GM18907 (cell line): Measurements from ENCODE around the gene BRD9.
"Not testable (repeated sequence)": the region's sequence is repeated elsewhere in the genome, so short reads cannot be mapped to it uniquely, and the experiment has no call there.

ENCODE experiments used
- ATAC-seq: cut with Tn5 transposase; IDR thresholded peaks from one replicate; pipeline ENCODE4 v1.9.1; 2021; ENCODE audit warnings: mild to moderate bottlenecking, moderate library complexity; ENCODE audit not compliant: unreplicated experiment

BRD9 gene

GRCh38 chr5:892394-893136 is at the start of gene BRD9, which contains the start of gene TRIP13:
BRD9 (minus strand) TSS chr5:892801; CDS start chr5:892657, 144 bp downstream.
TRIP13 (plus strand) TSS chr5:892884; CDS start chr5:892999, 115 bp downstream.
- ATAC-seq = peak; percentile 93

- not testable (repeated sequence) for ATAC-seq
Observed at GRCh38 chr5:940741-941140, 48.1 kb upstream of the BRD9 start.

- no peak for ATAC-seq
Observed at GRCh38 chr5:939368-939767, 46.8 kb upstream of the BRD9 start.

- no peak for ATAC-seq
Observed at GRCh38 chr5:937151-937924, 44.7 kb upstream of the BRD9 start.

- ATAC-seq = no peak
Observed at GRCh38 chr5:936149-937144, 43.8 kb upstream of the BRD9 start.

GRCh38 chr5:935510-936084 is 43.0 kb upstream of the BRD9 start:
- ATAC-seq = no peak

- not testable (repeated sequence) for ATAC-seq
Observed at GRCh38 chr5:934381-934967, 41.9 kb upstream of the BRD9 start.

GRCh38 chr5:933951-934350 is 41.4 kb upstream of the BRD9 start:
- not testable (repeated sequence) for ATAC-seq

GRCh38 chr5:933251-933861 is 40.8 kb upstream of the BRD9 start:
- no peak for ATAC-seq

- ATAC-seq = no peak
Observed at GRCh38 chr5:932628-933250, 40.1 kb upstream of the BRD9 start.

- ATAC-seq = no peak
Observed at GRCh38 chr5:932151-932627, 39.6 kb upstream of the BRD9 start.

GRCh38 chr5:931570-932145 is 39.1 kb upstream of the BRD9 start:
- no peak for ATAC-seq

GRCh38 chr5:930866-931265 is 38.3 kb upstream of the BRD9 start:
- ATAC-seq = no peak

GRCh38 chr5:929596-929995 is 37.0 kb upstream of the BRD9 start:
- ATAC-seq = no peak

GRCh38 chr5:929182-929581 is 36.6 kb upstream of the BRD9 start:
- not testable (repeated sequence) for ATAC-seq

- no peak for ATAC-seq
Observed at GRCh38 chr5:927172-928015, 34.8 kb upstream of the BRD9 start.

GRCh38 chr5:926417-927171 is 34.0 kb upstream of the BRD9 start:
- ATAC-seq = no peak
